ENCODE results near the gene TRIM14.

The TRIM14 gene

DNA sequence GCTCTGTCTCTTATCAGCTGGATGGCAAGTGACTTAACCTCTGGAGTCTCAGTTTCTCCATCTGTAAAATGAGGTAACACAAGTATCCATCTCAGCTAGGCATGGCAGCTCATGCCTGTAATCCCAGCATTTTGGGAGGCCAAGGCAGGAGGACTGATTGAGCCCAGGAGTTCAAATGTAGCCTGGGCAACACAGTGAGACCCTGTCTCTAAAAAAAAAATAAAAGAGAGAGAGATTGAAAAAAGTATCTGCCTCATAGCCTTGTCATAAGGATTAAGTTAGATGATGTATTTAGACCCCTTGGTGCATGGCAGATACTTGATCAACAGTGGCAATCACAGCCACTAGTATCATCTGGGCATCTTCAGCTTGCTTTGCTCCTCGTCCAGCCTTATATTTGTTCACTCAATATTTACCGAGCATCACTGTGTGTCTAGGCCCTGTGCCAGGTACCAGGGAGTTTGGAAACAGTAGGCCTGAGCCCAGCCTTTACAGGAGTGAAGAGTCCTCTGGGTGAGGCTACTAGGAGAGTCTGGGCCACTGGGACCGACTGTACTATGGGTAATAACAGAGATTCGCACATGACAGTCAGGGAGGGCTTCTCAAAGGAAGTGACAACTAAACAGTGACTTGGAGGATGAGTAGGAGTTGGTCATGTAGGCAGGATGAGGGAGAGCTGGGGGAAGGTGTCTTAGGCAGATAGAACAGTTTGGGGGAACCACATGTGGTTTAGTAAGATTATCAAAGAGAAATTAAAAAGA is 39.2 kb upstream of the TRIM14 start:
- TF ChIP-seq, protein P1, sequence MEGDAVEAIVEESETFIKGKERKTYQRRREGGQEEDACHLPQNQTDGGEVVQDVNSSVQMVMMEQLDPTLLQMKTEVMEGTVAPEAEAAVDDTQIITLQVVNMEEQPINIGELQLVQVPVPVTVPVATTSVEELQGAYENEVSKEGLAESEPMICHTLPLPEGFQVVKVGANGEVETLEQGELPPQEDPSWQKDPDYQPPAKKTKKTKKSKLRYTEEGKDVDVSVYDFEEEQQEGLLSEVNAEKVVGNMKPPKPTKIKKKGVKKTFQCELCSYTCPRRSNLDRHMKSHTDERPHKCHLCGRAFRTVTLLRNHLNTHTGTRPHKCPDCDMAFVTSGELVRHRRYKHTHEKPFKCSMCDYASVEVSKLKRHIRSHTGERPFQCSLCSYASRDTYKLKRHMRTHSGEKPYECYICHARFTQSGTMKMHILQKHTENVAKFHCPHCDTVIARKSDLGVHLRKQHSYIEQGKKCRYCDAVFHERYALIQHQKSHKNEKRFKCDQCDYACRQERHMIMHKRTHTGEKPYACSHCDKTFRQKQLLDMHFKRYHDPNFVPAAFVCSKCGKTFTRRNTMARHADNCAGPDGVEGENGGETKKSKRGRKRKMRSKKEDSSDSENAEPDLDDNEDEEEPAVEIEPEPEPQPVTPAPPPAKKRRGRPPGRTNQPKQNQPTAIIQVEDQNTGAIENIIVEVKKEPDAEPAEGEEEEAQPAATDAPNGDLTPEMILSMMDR (IDR thresholded peaks at IDR 0.05), result no peak
- no peak for TF ChIP-seq ZFX (IDR thresholded peaks at IDR 0.05; ENCODE audit: borderline replicate concordance)
- H3K27ac ChIP-seq, result peak overlapping the region; percentile 67

DNA sequence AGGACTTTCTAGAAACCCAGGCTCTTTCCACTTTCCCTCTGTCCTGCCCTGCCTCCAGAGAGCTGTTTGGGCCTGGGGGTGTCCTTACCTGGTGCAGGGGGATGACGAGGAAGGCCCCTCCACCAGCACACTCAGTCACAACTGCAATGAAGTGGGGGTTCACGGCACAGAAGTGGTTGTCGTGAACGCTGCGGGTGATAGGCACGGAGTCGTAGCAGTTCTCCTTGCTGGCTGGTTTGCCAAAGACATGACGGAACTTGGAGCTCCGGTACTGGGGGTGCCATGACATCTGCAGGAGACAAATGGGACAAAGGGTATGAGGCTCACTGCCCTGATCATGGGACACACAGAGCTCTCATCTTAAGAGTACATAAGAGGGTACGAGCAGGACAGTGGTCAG is 38.4 kb upstream of the TRIM14 start:
- no peak for TF ChIP-seq ZFX (IDR thresholded peaks at IDR 0.05; ENCODE audit: borderline replicate concordance)
- TF ChIP-seq, protein P1 (IDR thresholded peaks at IDR 0.05), result no peak
- no peak overlapping the region for H3K27ac ChIP-seq

DNA sequence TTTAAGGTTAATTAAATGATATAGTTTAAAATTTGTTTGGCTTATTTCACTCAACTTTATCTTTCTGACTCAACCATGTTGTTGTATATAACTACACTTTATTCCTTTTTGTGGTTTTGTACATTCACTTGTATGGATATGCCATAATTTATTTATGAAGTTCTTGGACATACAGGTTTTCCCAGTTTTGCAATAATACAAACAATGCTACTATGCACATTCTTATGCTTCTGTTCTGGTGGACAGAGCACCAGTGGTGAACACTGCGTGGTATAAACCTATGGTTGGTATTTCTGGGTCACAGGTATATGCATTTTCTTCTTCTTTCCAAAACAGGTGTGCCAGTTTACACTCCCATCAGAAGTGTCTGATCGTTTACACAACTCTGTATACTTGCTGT is 35.7 kb upstream of the TRIM14 start:
- H3K27ac ChIP-seq, result no peak overlapping the region
- no peak for TF ChIP-seq ZFX (IDR thresholded peaks at IDR 0.05; ENCODE audit: borderline replicate concordance)
- TF ChIP-seq, protein P1 (IDR thresholded peaks at IDR 0.05), result no peak

DNA sequence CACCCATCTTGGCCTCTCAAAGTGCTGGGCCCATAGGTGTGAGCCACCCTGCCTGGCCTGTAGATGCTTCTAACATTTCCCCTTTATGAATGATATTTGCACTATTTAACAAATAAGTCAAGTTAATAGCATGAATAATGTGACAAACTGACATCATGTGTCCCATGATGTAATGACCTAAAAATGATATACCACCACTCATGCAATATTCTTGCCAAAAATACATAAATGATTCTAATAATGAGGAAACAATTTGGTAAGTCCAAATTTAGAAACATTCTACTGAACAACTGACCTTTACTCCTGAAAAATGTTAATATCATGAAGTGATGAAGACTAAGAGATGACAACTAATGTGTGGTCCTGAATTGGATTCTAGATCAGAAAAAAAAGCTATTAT is 33.5 kb upstream of the TRIM14 start:
- TF ChIP-seq, protein P1 (IDR thresholded peaks at IDR 0.05), result no peak
- TF ChIP-seq ZFX (IDR thresholded peaks at IDR 0.05; ENCODE audit: borderline replicate concordance), result no peak
- no peak overlapping the region for H3K27ac ChIP-seq

DNA sequence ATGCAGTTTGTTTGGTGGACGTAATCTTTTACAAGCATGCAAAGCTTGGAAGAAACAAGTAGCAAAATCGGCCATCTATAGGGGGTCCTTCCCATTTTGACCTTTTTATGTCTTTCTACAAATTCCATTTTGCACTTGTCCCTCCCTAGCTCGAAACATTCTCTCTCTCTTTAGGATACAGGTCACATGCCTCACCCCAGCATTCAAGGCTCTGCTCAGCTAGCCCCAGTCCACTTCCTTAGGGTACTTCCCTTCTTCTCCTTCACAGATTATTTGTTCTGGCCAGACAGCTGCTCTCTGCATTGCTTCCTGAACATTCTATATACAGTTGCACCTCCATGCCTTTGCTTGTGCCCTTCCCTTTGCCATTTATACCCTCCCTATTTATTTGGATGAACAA is 31.7 kb upstream of the TRIM14 start:
- no peak overlapping the region for H3K27ac ChIP-seq
- TF ChIP-seq, protein P1 (IDR thresholded peaks at IDR 0.05), result no peak
- TF ChIP-seq ZFX (IDR thresholded peaks at IDR 0.05; ENCODE audit: borderline replicate concordance), result no peak

DNA sequence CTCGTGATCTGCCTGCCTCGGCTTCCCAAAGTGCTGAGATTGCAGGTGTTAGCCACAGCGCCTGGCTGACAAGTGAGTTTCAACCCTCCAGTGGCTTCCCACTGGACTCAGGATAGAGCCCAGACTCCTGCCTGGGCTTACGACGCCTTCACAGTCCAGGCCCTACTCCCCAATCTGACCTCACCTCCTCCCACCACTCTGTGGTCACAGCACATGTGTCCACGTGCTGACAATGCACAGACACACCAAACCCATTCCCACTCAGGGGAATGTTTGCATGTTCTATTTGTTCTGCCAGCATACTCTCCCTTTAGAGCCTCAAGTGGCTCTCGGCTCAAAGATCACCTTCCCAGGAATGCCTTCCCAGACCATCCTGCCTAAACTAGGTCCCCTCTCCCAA is 31.1 kb upstream of the TRIM14 start:
- H3K27ac ChIP-seq, result no peak overlapping the region
- TF ChIP-seq, protein P1 (IDR thresholded peaks at IDR 0.05), result no peak
- TF ChIP-seq ZFX (IDR thresholded peaks at IDR 0.05; ENCODE audit: borderline replicate concordance), result no peak

DNA sequence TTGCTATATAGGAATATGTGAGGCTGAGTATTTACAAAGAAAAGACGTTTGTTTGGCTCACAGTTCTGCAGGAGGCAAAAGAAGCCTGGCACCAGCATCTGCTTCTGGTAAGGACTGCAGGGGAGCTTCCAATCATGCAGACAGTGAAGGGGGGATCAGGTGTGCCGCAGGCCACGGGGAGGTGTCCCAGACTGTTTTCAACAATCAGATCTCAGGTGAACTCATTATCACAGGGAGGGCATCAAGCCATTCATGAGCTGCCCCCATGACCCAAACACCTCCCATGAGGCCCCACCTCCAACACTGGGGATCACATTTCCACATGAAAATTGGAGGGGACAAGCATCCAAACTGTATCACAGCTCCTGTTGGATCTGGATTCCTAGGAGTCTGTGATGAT is 30.4 kb upstream of the TRIM14 start:
- TF ChIP-seq, protein P1 (IDR thresholded peaks at IDR 0.05), result no peak
- no peak for TF ChIP-seq ZFX (IDR thresholded peaks at IDR 0.05; ENCODE audit: borderline replicate concordance)
- H3K27ac ChIP-seq, result no peak overlapping the region

All from 22Rv1 (cell line).